Ascending aorta (tissue), 2 donors: Measurements from ENCODE around the gene NEIL3. TPM values are rescaled to one million over a fixed set of nuclear protein-coding genes. Genes with fewer than 3 reads are reported as not detected.

ENCODE experiments used
- DNase-seq, 2 donors: peaks; one replicate each; pipeline ENCODE4 v3.0.0-alpha.2; 2019; ENCODE audit warnings: low spot score in 2 of 2
- H3K27ac ChIP-seq, 2 donors: fragments of 200-600 bp; sonication (generic); one replicate each; pipeline ENCODE4 v1.5.1; 2016 to 2017; ENCODE audit warnings: mild to moderate bottlenecking in 1 of 2
- H3K27me3 ChIP-seq: fragments of 200-600 bp; sonication (generic); one replicate; pipeline ENCODE4 v1.5.1; 2017
- H3K36me3 ChIP-seq, 2 donors: fragments of 200-600 bp; sonication (generic); one replicate each; pipeline ENCODE4 v1.5.1; 2016
- H3K4me1 ChIP-seq, 2 donors: fragments of 200-600 bp; sonication (generic); one replicate each; pipeline ENCODE4 v1.5.1; 2016 to 2017; ENCODE audit warnings: mild to moderate bottlenecking in 1 of 2
- H3K4me3 ChIP-seq, 2 donors: fragments of 200-600 bp; sonication (generic); one replicate each; pipeline ENCODE4 v1.5.1; 2016 to 2017; ENCODE audit warnings: mild to moderate bottlenecking in 1 of 2
- H3K9me3 ChIP-seq, 2 donors: fragments of 200-600 bp; sonication (generic); one replicate each; pipeline ENCODE4 v1.5.1; 2016
- intact Hi-C: fragments of 100-400 bp; cut with DNase I; formaldehyde crosslinking; loops from one replicate; pipeline ENCODE4 v1.15.1; 2023
- total RNA-seq: library from RNA; depleted of rRNA; stranded (reverse); fragments of >200 nt; gene quantifications from one replicate; pipeline ENCODE4 v1.1.0, GENCODE V29; 2016
- TF ChIP-seq, protein P1 (sequence below), 3 experiments: fragments of 200-600 bp in 2 of 3; fragments of 450-650 bp in 1 of 3; sonication (generic) in 2 of 3; IDR thresholded peaks; one replicate each; pipeline ENCODE4 v1.5.1; 2016 to 2019; ENCODE audit warnings: antibody characterized with exemption in 3 of 3, mild to moderate bottlenecking in 1 of 3, moderate library complexity in 1 of 3

The NEIL3 gene
- total RNA-seq, 1 donor from 2014 or later: not detected

GRCh38 chr4:177396352-177396751 is 86.7 kb downstream of the NEIL3 start:
- intact Hi-C loops: no loop called here
- Histone ChIP-seq H3K4me1 (no peaks in the 10 kb centered on the region), H3K4me3 (no peak overlapping the region), H3K36me3 (no peaks in the 10 kb centered on the region), H3K9me3 (no peaks in the 10 kb centered on the region), H3K27me3 (no peaks in the 10 kb centered on the region), H3K27ac (no peak overlapping the region)
- no peak for DNase-seq
- TF ChIP-seq, protein P1, sequence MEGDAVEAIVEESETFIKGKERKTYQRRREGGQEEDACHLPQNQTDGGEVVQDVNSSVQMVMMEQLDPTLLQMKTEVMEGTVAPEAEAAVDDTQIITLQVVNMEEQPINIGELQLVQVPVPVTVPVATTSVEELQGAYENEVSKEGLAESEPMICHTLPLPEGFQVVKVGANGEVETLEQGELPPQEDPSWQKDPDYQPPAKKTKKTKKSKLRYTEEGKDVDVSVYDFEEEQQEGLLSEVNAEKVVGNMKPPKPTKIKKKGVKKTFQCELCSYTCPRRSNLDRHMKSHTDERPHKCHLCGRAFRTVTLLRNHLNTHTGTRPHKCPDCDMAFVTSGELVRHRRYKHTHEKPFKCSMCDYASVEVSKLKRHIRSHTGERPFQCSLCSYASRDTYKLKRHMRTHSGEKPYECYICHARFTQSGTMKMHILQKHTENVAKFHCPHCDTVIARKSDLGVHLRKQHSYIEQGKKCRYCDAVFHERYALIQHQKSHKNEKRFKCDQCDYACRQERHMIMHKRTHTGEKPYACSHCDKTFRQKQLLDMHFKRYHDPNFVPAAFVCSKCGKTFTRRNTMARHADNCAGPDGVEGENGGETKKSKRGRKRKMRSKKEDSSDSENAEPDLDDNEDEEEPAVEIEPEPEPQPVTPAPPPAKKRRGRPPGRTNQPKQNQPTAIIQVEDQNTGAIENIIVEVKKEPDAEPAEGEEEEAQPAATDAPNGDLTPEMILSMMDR (IDR thresholded peaks at IDR 0.05): no peak

DNA sequence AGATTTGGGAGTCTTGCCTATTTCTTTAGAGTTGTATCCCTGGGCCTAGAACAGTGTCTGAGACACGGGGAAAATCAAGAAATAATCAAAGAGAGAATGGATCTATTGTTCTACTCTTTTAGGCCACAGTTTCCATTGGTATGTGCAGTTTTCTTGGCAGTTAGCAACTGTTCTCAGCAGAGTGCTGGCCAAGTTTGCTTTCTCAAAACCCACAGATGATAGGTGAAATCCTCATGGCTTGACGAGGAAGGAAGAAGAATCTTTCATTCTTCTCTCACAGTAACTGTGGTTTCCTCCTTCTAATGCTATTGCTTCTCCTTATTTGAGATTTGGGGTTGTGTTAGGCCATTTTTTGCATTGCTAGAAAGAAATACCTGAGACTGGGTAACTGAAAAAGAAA is 90.4 kb downstream of the NEIL3 start:
- Histone ChIP-seq H3K27me3 (no peaks in the 10 kb centered on the region), H3K36me3 (no peaks in the 10 kb centered on the region), H3K4me3 (no peak overlapping the region), H3K4me1 (no peaks in the 10 kb centered on the region), H3K9me3 (no peaks in the 10 kb centered on the region), H3K27ac (no peak overlapping the region)
- TF ChIP-seq, protein P1 (IDR thresholded peaks at IDR 0.05): no peak
- intact Hi-C loops: no loop called here
- DNase-seq: no peak

GRCh38 chr4:177401658-177402273 is 92.1 kb downstream of the NEIL3 start:
- no peak overlapping the region for H3K27ac ChIP-seq
- no peaks in the 10 kb centered on the region for H3K36me3 ChIP-seq
- no peaks in the 10 kb centered on the region for H3K27me3 ChIP-seq
- TF ChIP-seq, protein P1 (IDR thresholded peaks at IDR 0.05): no peak
- H3K4me3 ChIP-seq: no peak overlapping the region
- no peaks in the 10 kb centered on the region for H3K4me1 ChIP-seq
- DNase-seq: no peak
- intact Hi-C loops: no loop called here
- H3K9me3 ChIP-seq: no peaks in the 10 kb centered on the region

GRCh38 chr4:177403746-177404145 is 94.1 kb downstream of the NEIL3 start:
- Histone ChIP-seq H3K27ac (no peak overlapping the region), H3K27me3 (no peaks in the 10 kb centered on the region), H3K4me1 (no peaks in the 10 kb centered on the region), H3K36me3 (no peaks in the 10 kb centered on the region), H3K9me3 (no peaks in the 10 kb centered on the region), H3K4me3 (no peak overlapping the region)
- TF ChIP-seq, protein P1 (IDR thresholded peaks at IDR 0.05): no peak
- DNase-seq: no peak
- intact Hi-C loops: no loop called here

DNA sequence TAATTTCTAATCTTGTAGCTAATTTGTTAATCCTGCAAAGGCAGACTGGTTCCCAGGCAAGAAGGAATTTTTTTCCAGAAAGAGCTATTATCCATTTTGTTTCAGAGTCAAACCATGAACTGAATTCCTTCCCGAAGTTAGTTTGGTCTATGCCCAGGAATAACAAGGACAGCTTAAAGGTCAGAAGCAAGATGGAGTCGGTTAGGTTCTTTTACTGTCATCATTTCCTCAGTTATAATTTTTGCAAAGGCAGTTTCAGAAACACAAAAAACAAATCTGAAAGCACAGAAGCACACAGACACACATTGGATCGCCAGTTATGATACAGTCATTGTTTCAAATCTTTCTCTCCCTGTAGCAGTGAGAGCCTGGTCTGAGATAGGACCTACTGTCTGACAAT is 94.7 kb downstream of the NEIL3 start:
- TF ChIP-seq, protein P1 (IDR thresholded peaks at IDR 0.05): no peak
- Histone ChIP-seq H3K36me3 (no peaks in the 10 kb centered on the region), H3K27me3 (no peaks in the 10 kb centered on the region), H3K27ac (no peak overlapping the region), H3K4me3 (no peak overlapping the region), H3K4me1 (no peaks in the 10 kb centered on the region), H3K9me3 (no peaks in the 10 kb centered on the region)
- intact Hi-C loops: no loop called here
- DNase-seq: no peak

DNA sequence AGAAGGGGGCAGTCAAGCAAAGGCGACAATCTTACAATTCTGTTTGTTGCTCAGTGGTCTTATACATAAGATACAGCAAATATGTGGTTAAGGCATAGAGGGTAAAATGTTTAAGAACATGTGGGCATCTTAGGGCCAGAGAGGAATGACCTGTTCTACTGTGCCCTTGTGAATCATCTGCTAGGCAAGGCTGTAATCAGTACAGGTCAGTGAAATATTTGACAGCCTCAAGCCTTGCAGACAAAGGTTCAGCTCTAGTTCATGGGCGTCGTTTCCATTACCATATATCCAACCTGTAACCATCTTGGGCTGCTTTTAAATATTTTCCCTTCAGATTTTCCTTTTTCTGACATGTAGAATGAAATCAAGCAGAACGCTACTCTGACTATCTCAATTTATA is 95.3 kb downstream of the NEIL3 start:
- intact Hi-C loops: no loop called here

More for the DNA sequence above, 95.3 kb downstream of the NEIL3 start:
- no peaks in the 10 kb centered on the region for H3K27me3 ChIP-seq
- TF ChIP-seq, protein P1 (IDR thresholded peaks at IDR 0.05): no peak
- H3K9me3 ChIP-seq: no peaks in the 10 kb centered on the region
- no peak overlapping the region for H3K4me3 ChIP-seq
- no peak overlapping the region for H3K27ac ChIP-seq
- H3K4me1 ChIP-seq: no peaks in the 10 kb centered on the region
- no peak for DNase-seq
- H3K36me3 ChIP-seq: no peaks in the 10 kb centered on the region
